Glutamatergic neuron (in vitro differentiated cells): Measurements from ENCODE around the gene DNMT3L. TPM values are rescaled to one million over a fixed set of nuclear protein-coding genes. Genes with fewer than 3 reads are reported as not detected.
"Not testable (repeated sequence)": the region's sequence is repeated elsewhere in the genome, so short reads cannot be mapped to it uniquely, and the experiment has no call there.

ENCODE experiments used
- DNase-seq: peaks from one replicate; pipeline ENCODE4 v3.0.0; 2022
- H3K27ac Mint-ChIP-seq: one replicate; pipeline ENCODE4 v1.8.0; 2020; ENCODE audit warnings: mild to moderate bottlenecking, mixed read lengths, inconsistent platforms; ENCODE audit not compliant: unreplicated experiment
- H3K27me3 Mint-ChIP-seq: one replicate; pipeline ENCODE4 v1.8.0; 2020; ENCODE audit warnings: mild to moderate bottlenecking, moderate library complexity, mixed read lengths, inconsistent platforms; ENCODE audit not compliant: unreplicated experiment
- H3K36me3 Mint-ChIP-seq: one replicate; pipeline ENCODE4 v1.8.0; 2020; ENCODE audit warnings: mild to moderate bottlenecking, mixed read lengths, inconsistent platforms; ENCODE audit not compliant: unreplicated experiment
- H3K4me1 Mint-ChIP-seq: one replicate; pipeline ENCODE4 v1.8.0; 2020; ENCODE audit warnings: mild to moderate bottlenecking, low read depth, mixed read lengths, inconsistent platforms; ENCODE audit not compliant: unreplicated experiment
- H3K4me3 Mint-ChIP-seq: one replicate; pipeline ENCODE4 v1.8.0; 2020; ENCODE audit warnings: mild to moderate bottlenecking, mixed read lengths, inconsistent platforms; ENCODE audit not compliant: unreplicated experiment
- H3K9me3 Mint-ChIP-seq: one replicate; pipeline ENCODE4 v1.8.0; 2020; ENCODE audit warnings: mild to moderate bottlenecking, moderate library complexity, mixed read lengths, inconsistent platforms; ENCODE audit not compliant: unreplicated experiment
- total RNA-seq: library from RNA; stranded (reverse); fragmentation: NEBNext Ultra II Directional; extraction: Animal tissue kit (Norgen Biotek cat#: 25700); gene quantifications from one replicate; pipeline ENCODE4 v1.2.1, GENCODE V29; 2021; ENCODE audit not compliant: unreplicated experiment
- TF ChIP-seq, protein P1 (sequence below): fragments of 200-600 bp; sonication (generic); IDR thresholded peaks from one replicate; pipeline ENCODE4 v1.5.0; 2021; ENCODE audit not compliant: partially characterized antibody, unreplicated experiment

The DNMT3L gene
- total RNA-seq, 1 donor from 2014 or later = not detected

DNA sequence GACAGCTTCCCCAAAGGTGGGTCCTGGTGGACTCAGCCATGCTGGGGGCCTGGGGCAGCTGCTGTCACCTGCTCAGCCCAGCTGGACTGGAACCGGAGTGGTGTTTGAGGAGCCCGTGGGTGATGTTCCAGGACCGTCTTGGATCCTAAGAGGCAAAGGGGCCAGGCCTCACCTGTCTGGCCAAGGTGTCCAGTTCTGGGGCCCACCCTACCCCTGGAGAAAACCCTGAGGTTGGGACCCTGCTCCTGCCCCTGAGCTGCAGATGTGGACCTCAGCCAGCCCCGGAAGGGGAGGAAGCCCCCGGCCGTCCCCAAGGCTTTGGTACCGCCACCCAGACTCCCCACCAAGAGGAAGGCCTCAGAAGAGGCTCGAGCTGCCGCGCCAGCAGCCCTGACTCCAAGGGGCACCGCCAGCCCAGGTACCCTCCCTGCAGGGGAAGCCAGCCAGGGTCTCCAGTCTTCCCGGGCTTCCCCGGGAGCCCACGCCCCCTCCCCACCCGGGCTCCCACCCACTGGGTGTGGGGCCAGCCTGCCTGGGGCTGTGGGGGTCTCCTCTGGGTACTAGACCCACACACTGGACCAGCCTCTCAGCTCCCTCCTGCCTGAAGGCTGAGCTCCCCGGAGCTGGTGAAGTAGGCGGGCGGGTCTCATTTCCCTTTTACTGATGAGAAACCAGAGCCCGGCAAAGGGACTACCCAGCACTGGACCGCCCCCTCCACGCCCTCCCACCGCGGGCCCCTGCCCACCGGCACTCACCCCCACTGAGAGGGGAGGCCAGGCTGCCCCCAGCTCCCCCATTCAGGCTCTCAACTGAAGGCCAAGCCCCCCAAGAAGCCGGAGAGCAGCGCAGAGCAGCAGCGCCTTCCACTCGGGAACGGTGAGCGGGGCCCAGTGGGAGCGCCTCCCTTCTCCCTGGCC lies 25.3 kb upstream of the DNMT3L start:
- H3K27ac Mint-ChIP-seq = no peak overlapping the region
- TF ChIP-seq, protein P1, sequence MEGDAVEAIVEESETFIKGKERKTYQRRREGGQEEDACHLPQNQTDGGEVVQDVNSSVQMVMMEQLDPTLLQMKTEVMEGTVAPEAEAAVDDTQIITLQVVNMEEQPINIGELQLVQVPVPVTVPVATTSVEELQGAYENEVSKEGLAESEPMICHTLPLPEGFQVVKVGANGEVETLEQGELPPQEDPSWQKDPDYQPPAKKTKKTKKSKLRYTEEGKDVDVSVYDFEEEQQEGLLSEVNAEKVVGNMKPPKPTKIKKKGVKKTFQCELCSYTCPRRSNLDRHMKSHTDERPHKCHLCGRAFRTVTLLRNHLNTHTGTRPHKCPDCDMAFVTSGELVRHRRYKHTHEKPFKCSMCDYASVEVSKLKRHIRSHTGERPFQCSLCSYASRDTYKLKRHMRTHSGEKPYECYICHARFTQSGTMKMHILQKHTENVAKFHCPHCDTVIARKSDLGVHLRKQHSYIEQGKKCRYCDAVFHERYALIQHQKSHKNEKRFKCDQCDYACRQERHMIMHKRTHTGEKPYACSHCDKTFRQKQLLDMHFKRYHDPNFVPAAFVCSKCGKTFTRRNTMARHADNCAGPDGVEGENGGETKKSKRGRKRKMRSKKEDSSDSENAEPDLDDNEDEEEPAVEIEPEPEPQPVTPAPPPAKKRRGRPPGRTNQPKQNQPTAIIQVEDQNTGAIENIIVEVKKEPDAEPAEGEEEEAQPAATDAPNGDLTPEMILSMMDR = no peak
- H3K36me3 Mint-ChIP-seq = no peaks in the 10 kb centered on the region
- peaks cover 14% of the 10 kb centered on the region for H3K4me1 Mint-ChIP-seq
- peak; percentile 21 for DNase-seq
- peaks cover 3% of the 10 kb centered on the region for H3K9me3 Mint-ChIP-seq
- peaks cover 3% of the 10 kb centered on the region for H3K27me3 Mint-ChIP-seq
- H3K4me3 Mint-ChIP-seq = no peak overlapping the region

GRCh38 chr21:44286086-44286715 lies 24.5 kb upstream of the DNMT3L start:
- Mint-ChIP-seq H3K4me3 (no peak overlapping the region), H3K27me3 (peaks cover 3% of the 10 kb centered on the region), H3K9me3 (peaks cover 3% of the 10 kb centered on the region), H3K27ac (no peak overlapping the region), H3K36me3 (no peaks in the 10 kb centered on the region), H3K4me1 (peaks cover 14% of the 10 kb centered on the region)
- peak; percentile 20 for DNase-seq
- TF ChIP-seq, protein P1 = no peak

DNA sequence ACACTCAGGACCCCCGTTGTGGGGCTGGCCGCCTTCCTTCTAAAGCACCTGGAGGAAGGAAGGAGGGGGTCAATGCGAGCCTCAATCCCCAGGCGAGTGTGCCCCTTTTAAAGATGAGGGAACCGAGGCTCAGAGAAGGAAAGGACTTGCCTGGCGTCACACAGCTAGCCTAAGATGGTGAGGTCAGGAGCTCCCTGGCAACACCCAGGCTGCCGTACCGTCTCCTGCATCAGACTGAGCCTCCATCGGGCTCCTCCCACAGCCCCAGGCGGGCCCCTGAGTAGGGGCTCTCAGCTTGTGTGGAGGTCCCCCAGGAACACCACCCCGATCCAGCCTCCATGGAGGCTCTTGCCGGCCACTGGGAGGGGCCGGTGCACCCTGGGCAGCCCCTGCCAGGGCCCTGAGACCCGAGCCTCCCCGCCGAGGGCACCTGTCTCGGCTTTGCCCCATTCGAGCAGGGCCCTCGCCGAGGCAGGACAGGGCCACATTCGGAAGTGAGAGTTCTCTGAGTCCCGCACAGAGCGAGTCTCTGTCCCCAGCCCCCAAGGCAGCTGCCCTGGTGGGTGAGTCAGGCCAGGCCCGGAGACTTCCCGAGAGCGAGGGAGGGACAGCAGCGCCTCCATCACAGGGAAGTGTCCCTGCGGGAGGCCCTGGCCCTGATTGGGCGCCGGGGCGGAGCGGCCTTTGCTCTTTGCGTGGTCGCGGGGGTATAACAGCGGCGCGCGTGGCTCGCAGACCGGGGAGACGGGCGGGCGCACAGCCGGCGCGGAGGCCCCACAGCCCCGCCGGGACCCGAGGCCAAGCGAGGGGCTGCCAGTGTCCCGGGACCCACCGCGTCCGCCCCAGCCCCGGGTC lies 23.7 kb upstream of the DNMT3L start, which contains the start of gene AIRE:
Gene AIRE (plus strand): TSS at position 739 of the 855 bp plus-strand sequence. CDS start 131 bp downstream, outside the sequence.
- peak; percentile 37 for DNase-seq
- H3K9me3 Mint-ChIP-seq = peaks cover 3% of the 10 kb centered on the region
- TF ChIP-seq, protein P1 = no peak
- H3K27me3 Mint-ChIP-seq = peaks cover 3% of the 10 kb centered on the region
- H3K4me3 Mint-ChIP-seq = no peak within 1 kb of the TSS
- no peaks in the 10 kb centered on the region for H3K36me3 Mint-ChIP-seq
- H3K4me1 Mint-ChIP-seq = peaks cover 14% of the 10 kb centered on the region
- no peak within 1 kb of the TSS for H3K27ac Mint-ChIP-seq

- H3K36me3 Mint-ChIP-seq = no peaks in the 10 kb centered on the region
- no peak overlapping the region for H3K27ac Mint-ChIP-seq
- peak; percentile 18 for DNase-seq
- H3K4me3 Mint-ChIP-seq = no peak overlapping the region
- peaks cover 8% of the 10 kb centered on the region for H3K9me3 Mint-ChIP-seq
- TF ChIP-seq, protein P1 = no peak
- peaks cover 24% of the 10 kb centered on the region for H3K4me1 Mint-ChIP-seq
- H3K27me3 Mint-ChIP-seq = peaks cover 4% of the 10 kb centered on the region
Observed at GRCh38 chr21:44283948-44284347, 22.3 kb upstream of the DNMT3L start.

DNA sequence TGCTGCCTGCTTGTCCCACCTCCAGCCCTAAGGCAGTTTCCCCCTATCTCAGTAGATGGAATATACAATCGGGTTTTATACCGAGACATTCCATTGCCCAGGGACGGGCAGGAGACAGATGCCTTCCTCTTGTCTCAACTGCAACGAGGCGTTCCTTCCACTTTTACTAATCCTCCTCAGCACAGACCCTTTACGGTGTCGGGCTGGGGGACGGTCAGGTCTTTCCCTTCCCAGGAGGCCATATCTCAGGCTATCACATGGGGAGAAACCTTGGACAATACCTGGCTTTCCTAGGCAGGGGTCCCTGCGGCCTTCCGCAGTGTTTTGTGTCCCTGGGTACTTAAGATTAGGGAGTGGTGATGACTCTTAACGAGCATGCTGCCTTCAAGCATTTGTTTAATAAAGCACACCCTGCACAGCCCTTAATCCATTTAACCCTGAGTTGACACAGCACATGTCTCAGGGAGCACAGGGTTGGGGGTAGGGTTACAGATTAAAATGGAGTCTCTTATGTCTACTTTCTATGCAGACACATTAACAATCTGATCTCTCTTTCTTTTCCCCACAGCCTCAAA lies 21.6 kb upstream of the DNMT3L start:
- peak; percentile 8 for DNase-seq
- peaks cover 26% of the 10 kb centered on the region for H3K4me1 Mint-ChIP-seq
- H3K27ac Mint-ChIP-seq = peak overlapping the region; percentile 38
- not testable (repeated sequence) for H3K27me3 Mint-ChIP-seq, H3K9me3 Mint-ChIP-seq, H3K36me3 Mint-ChIP-seq
- H3K4me3 Mint-ChIP-seq = peak overlapping the region; percentile 30
